Limb (tissue), 2 donors: ENCODE measurements around the gene GNA12.
"Not testable (repeated sequence)": the region's sequence is repeated elsewhere in the genome, so short reads cannot be mapped to it uniquely, and the experiment has no call there.

ENCODE experiments used
- DNase-seq, 2 donors: peaks; one replicate each; pipeline ENCODE4 v3.0.0-alpha.2; 2016; ENCODE audit errors: extremely low spot score in 2 of 2

GNA12 gene

DNA sequence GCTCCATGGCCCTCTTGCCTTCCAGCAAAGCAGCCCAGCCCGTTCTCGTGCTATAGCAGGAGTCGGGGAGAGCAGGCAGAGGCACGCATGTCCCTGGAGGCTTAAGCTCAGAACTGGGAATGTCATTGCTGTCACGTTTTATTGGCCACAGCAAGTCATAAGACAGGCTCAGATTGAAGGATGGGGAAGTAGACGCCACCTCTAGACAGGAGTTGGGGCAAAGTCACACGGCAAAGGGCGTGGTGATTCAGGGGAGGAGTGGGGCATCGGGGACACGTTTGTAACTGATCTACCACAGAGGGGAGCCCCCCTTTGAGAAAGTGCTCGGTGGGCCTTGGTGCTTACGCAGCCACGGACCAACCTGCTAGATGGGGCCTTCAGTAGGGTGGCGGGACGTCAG is 165.7 kb downstream of the GNA12 start:
- not testable (repeated sequence) for DNase-seq
